H1 (cell line): ENCODE measurements around the gene SLC6A6. TPM values are rescaled to one million over a fixed set of nuclear protein-coding genes. Genes with fewer than 3 reads are reported as not detected.

ENCODE experiments used
- FOSL1 ChIP-seq: IDR thresholded peaks from 2 replicates; pipeline ENCODE4 v1.6.1; 2011; ENCODE audit warnings: mild to moderate bottlenecking, low read depth, low read length, moderate library complexity; ENCODE audit not compliant: insufficient read depth
- JUN ChIP-seq: IDR thresholded peaks from 2 replicates; pipeline ENCODE4 v1.6.1; 2011; ENCODE audit warnings: low read depth, mild to moderate bottlenecking, improper control_type of control experiment, low read length
- KDM1A ChIP-seq: fragments of 200-600, 300-600 bp; sonication (generic); IDR thresholded peaks from 2 replicates; pipeline ENCODE4 v1.7.1; 2016; ENCODE audit warnings: mild to moderate bottlenecking, low read length, borderline replicate concordance
- KDM4A ChIP-seq: IDR thresholded peaks from one replicate; pipeline ENCODE4 v1.7.1; 2012; ENCODE audit warnings: low read depth, mild to moderate bottlenecking, moderate library complexity, low read length, inconsistent platforms; ENCODE audit not compliant: severe bottlenecking
- MAFK ChIP-seq: IDR thresholded peaks from 2 replicates; pipeline ENCODE4 v1.6.1; 2012; ENCODE audit warnings: low read depth, mild to moderate bottlenecking, improper control_type of control experiment, low read length
- SIX5 ChIP-seq: IDR thresholded peaks from 2 replicates; pipeline ENCODE4 v1.6.1; 2011; ENCODE audit warnings: mild to moderate bottlenecking, low read depth, low read length
- SP2 ChIP-seq: IDR thresholded peaks from 2 replicates; pipeline ENCODE4 v1.6.1; 2012; ENCODE audit warnings: mild to moderate bottlenecking, low read length, inconsistent platforms
- polyA plus RNA-seq, 7 experiments: library from polyadenylated mRNA; depleted of rRNA in 3 of 7; stranded (reverse) in 5 of 7; unstranded in 2 of 7; fragments of >200 nt in 5 of 7; fragments of 200-250 nt in 2 of 7; gene quantifications; 1 replicate in 5 of 7; 2 replicates in 1 of 7; 4 replicates in 1 of 7; pipeline versions ENCODE4 v1.2.1 to v1.2.3, GENCODE V29; 2011 to 2013; ENCODE audit warnings: missing spikeins in 2 of 7, mixed read lengths in 2 of 7
- total RNA-seq: library from RNA; stranded (reverse); fragmentation: NEBNext Ultra II Directional; extraction: Animal tissue kit (Norgen Biotek cat#: 25700); gene quantifications from 2 replicates; pipeline ENCODE4 v1.2.1, GENCODE V29; 2021
- TF ChIP-seq, protein P1 (sequence below): IDR thresholded peaks from 2 replicates; pipeline ENCODE4 v1.6.1; 2011; ENCODE audit warnings: low read length, improper control_type of control experiment

The SLC6A6 gene
- total and polyA plus RNA-seq, 2 of the 8 experiments (the other 6 are each of a cell fraction or from before 2014, with no cell fraction given): 66.2 to 144 TPM

DNA sequence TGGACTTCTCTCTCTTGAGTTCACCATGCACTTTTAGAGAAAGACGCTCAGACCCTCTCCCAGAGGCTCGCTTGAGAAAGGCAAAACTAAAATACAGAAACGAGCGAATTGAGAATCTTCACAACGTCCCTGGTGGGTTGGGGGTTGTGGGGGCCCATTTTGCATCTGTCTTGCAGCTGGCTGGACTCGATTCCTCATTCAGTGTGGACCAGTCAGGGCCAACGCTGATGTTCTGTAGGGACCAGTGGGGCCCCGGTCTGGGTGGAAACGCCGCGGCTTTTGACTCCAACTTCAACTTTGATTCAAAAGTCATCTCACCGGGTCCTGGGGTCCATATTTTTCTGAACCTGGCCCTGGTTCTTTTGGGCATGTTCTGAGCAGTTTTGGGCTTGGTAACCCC is 68.1 kb downstream of the SLC6A6 start (continued):
- TF ChIP-seq MAFK (no peak), KDM4A (no peak), SIX5 (no peak), SP2 (no peak), FOSL1 (no peak), KDM1A (no peak), JUN (no peak)
- TF ChIP-seq, protein P1, sequence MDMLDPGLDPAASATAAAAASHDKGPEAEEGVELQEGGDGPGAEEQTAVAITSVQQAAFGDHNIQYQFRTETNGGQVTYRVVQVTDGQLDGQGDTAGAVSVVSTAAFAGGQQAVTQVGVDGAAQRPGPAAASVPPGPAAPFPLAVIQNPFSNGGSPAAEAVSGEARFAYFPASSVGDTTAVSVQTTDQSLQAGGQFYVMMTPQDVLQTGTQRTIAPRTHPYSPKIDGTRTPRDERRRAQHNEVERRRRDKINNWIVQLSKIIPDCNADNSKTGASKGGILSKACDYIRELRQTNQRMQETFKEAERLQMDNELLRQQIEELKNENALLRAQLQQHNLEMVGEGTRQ: no peak
- TF ChIP-seq, all 59 proteins: peak for 0
